ENCODE measurements around the gene LRMDA.

DNA sequence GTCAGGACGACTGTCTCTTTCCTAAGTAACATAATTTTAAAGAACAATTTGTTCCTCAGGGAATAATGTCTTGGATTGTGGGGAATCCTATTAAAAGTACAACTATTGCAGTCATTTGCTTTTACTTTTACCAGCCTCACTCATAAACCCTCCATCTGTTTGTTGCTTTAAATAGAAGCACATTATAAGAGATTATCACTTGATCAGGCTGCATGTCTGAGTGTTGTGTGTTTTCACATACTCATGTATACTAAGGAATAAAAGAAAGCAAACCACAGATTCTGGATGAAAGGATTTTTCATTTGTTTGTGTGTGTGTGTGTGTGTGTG, 1128.4 kb downstream of the LRMDA start:
- TF ChIP-seq ATAD3A (CRISPR knock-in tag; IDR thresholded peaks at IDR 0.05): no peak
- TF ChIP-seq MTA3 (CRISPR knock-in tag; IDR thresholded peaks at IDR 0.05): no peak
- no peak for TF ChIP-seq RELA (CRISPR knock-in tag; IDR thresholded peaks at IDR 0.05)
- TF ChIP-seq EHMT2 (IDR thresholded peaks at IDR 0.05; ENCODE audit: borderline replicate concordance, low read depth, low read length): no peak
- TF ChIP-seq CHD4 (IDR thresholded peaks at IDR 0.05; ENCODE audit: borderline replicate concordance, low read length): no peak

All from HepG2 (cell line).